ENCODE results near the gene NNAT.
A peak's percentile ranks its signal among the peaks of the same experiment; 100 is the strongest.
"Not testable (repeated sequence)": the region's sequence is repeated elsewhere in the genome, so short reads cannot be mapped to it uniquely, and the experiment has no call there.

The NNAT gene

DNA sequence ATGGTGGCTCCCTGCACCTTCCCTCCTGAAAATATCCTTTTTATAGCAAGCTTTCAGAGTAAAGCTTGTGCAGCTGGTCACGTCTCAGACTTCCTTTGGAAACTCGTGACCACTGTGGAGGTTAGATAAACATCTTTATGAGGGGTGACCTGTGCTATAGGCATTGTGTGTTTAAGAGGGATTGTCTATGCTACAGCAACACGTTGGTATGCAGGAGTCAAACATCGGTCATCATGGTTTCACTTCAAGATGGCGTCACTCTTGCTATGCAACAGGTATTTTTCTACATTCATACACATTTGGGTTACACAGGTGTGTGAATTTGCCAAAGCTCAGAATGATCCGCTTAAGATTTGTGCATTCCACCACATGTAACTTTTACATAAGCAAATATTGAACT is 21.2 kb downstream of the NNAT start:
- DNase-seq: no peak

DNA sequence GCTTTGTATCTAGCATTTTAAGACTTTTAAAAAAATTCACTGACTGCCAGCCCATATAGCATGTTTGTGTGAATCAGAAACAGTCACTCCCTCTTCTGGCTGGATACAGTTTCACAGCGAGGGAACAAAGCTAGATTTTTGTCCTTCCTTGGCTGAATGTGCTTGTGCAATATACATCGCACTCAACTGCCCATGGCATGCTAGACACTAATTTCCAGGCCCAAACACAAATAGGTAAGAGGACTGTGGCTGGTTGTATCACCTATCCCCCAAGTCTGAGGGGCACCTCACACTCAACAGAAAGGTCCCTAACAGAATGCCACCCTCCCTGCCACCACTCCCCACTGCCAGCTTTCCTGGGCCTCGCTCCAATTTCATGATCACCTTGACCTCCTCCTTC is 22.8 kb downstream of the NNAT start:
- DNase-seq: peak; percentile 23

DNA sequence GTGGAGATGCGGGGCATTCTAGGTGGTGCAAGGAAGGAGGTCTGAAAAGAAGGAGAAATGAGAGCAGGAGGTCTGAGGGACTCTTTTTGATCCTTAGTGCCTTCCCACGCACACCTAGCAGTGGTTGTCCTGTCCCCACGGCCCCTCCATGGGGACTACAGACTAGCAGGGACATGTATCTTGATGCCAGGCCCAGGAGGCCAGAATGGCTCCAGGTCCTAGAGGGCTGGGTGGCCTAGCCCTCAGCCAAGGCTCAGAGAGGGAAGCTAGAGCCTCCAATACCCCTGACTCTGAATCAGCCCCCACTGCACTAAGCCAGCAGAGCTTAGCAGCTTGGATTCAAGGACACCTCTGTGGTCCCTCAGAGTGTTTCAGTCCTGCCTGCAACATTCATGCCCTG is 23.3 kb downstream of the NNAT start:
- DNase-seq: no peak

DNA sequence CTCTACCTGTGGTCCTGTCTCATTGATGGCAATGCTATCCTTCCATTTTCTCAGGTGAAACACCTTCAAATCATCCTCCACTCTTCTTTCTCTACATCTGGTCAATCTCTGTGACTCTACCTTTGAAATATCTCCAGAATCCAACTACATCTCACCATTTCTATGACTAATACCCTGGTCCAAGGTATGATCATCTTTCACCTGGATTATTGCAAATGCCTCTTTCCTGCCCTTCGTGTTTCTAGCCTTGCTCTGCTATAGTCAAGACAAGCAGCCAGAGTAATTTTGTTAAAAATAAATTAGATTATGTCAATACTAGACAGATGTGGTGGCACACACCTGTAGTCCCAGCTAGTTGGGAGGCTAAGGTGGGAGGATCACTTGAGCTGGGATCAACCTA is 24.5 kb downstream of the NNAT start:
- DNase-seq: no peak

DNA sequence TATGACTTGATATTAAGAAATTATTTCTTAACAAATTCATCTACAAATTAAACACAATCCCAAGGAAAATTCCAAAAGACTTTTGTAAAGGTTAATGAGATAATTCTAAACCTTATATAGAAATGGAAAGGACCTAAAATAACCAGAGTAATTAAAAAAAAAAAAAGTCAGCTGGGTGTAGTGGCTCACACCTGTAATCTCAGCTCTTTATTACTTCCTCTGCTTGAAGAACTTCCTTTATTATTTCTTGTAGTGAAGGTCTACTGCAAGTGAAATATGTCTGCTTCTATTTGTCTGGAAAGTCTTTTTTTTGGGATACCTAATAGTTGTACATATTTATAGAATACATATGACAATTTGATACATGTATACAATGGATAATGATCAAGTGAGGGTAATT is 26.9 kb downstream of the NNAT start:
- no peak for DNase-seq

DNA sequence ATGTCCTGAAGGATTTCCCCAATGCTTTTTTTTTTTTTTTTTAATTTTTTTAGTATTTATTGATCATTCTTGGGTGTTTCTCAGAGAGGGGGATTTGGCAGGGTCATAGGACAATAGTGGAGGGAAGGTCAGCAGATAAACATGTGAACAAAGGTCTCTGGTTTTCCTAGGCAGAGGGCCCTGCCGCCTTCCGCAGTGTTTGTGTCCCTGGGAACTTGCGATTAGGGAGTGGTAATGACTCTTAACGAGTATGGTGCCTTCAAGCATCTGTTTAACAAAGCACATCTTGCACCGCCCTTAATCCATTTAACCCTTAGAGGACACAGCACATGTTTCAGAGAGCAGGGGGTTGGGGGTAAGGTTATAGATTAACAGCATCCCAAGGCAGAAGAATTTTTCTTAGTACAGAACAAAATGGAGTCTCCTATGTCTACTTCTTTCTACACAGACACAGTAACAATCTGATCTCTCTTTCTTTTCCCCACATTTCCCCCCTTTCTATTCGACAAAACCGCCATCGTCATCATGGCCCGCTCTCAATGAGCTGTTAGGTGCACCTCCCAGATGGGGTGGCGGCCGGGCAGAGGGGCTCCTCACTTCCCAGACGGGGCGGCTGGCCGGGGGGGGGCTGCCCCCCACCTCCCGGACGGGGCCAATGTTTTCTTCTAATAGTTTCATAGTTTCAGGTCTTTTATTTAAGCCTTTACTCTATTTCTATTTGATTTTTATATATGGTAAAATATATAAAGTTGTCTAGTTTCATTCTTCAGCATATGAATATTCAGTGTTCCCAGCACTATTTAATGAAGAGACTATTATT is 29.3 kb downstream of the NNAT start:
- not testable (repeated sequence) for DNase-seq

DNA sequence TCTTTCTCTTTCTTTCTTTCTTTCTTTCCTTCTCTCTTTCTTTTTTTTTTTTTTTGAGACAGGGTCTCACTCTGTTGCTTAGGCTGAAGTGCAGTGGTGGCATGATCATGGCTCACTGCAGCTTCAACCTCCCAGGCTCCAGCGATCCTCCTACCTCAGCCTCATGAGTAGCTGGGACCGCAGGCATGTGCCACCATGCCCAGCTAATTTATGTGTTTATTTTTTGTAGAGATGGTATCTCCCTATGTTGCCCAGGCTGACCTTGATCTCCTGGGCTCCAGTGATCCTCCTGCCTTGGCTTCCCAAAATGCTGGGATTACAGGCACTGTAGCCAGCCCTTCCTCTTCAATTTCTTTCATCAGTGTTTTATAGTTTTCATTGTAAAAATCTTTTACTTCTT is 30.6 kb downstream of the NNAT start:
- DNase-seq: not testable (repeated sequence)

DNA sequence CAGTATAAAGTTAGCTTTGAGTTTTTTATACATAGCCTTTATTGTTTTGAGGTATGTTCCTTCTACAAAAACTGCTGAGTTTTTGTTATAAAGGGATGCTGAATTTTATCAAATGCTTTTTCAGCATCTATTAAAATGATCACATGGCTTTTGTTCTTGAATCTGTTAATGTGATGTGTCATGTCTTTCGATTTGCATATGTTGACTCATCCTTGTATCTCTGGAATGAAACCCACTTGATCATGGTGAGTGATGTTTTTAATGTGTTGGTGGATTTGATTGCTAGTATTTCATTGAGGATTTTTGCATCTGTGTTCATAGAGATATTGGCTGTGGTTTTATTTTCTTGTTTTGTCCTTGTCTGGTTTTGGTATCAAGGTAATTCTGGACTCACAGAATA is 31.4 kb downstream of the NNAT start:
- DNase-seq: peak; percentile 51

DNA sequence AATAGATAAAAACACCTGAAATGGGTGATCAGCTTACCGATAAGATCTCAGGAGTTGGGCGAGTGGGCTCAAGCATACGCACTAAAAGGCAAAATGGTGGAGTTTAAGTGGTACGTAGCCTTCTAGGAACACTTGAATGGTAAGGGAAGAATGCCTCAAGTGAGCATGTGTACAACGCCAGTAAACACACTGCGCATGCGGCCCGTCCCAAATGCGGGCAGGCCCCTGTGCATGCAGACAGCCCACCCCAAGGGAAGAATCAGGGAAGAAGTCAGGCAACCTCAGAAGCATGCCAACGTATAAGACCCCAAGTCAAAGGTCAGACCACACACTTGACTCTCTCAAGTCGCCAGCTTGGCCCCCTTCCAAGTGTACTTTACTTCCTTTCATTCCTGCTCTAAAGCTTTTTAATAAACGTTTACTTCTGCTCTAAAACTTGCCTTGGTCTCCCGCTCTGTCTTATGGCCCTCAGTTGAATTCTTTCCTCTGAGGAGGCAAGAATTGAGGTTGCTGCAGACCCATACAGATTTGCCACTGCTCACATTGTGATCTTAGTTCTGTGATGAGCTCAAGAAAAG is 33.8 kb downstream of the NNAT start:
- not testable (repeated sequence) for DNase-seq

DNA sequence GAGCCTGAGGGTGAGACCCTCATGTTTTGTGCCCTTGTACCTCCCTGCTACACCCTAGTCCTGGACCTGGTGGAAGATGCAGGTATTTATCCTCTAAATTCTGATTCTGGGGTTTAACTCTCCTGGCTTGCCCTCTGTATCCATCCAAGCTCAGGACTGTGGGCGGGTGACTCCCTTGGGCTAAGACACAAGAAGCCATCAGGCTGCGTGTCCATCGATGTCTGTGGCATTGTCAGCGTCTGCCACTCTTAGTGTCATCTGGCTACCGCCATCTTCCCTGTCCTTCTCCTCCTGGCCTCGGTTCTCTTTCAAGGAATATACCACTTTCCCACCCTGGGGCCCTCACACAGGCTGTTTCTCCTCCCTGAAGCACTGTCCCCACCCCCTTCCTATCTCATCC is 35.5 kb downstream of the NNAT start:
- no peak for DNase-seq

DNA sequence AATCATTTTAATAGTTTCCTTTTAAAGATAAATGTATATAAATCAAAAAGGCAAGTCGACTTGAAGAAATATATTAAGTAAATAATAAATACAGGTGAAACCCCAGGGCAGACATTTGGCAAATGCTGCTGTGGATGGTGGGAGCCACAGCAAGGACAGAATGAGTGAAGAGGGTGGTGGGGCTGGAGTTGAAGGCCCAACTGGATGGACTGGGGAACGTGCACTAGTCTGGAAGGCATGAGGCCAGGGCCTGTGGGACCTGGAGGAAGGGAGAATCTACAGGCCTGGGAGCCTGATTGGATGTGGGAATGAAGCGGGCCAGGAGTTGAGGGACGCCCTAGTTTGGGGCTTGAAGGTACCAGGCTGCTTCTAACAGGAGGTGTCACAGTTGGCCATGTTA is 37.3 kb downstream of the NNAT start:
- DNase-seq: no peak

DNA sequence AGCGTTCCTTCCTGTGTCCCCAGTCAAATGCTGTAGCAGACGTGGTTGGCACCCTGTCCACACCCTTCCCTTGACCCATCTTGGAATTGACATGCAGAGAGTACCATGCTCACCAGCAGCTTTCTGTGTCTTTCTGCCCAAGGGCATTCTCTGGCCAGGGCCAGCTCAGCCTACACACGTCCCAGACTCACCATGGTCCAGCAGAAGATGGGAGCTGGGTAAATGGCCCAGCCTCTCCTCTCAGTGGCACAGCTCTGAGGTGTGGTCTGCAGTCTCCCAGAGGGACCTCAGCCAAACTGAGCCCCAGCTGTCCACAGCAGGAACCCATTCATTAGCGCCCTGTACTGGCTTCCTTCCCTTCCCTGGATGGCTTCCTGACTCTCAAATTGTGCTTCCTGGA is 37.7 kb downstream of the NNAT start:
- DNase-seq: no peak

DNA sequence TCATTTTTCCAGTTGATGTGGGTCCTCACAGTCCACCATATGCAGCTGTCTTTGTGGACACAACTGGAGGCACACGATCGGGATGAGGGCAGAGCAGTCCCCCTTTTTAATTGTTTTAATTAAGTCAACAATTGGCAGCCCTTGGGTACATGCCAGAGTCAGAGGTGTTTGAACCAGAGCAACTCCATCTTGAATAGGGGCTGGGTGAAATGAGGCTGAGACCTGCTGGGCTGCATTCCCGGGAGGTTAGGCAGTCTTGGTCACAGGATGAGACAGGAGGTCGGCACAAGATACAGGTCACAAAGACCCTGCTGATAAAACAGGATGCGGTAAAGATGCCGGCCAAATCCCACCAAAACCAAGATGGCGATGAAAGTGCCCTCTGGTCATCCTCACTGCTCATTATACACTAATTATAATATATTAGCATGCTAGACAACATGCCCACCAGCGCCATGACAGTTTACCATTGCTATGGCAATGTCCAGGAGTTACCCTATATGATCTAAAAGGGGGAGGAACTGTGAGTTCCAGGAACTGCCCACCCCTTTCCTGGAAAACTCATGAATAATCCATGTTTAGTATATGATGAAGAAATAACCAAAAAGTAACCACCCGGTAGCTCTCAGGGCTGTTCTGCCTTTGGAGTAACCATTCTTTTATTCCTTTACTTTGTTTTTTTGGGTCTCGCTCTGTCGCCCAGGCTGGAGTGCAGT is 38.4 kb downstream of the NNAT start:
- DNase-seq: no peak

DNA sequence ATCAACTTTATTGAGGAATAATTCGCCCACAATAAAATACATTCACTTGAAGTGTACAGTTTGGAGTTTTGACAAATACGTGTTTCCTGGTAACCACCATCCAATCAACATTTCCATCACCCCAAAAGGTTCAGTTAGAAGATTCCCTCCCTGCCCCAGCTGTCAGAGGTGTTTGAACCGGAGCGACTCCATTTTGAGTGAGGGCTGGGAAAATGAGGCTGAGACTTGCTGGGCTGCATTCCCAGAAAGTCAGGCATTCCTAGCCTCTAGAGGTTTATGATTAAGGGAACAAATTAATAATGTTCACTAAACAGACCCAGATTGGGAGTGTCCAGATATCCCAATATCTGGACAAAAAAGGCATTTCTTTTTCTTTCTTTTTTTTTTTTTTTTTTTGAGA is 39.6 kb downstream of the NNAT start:
- DNase-seq: no peak

DNA sequence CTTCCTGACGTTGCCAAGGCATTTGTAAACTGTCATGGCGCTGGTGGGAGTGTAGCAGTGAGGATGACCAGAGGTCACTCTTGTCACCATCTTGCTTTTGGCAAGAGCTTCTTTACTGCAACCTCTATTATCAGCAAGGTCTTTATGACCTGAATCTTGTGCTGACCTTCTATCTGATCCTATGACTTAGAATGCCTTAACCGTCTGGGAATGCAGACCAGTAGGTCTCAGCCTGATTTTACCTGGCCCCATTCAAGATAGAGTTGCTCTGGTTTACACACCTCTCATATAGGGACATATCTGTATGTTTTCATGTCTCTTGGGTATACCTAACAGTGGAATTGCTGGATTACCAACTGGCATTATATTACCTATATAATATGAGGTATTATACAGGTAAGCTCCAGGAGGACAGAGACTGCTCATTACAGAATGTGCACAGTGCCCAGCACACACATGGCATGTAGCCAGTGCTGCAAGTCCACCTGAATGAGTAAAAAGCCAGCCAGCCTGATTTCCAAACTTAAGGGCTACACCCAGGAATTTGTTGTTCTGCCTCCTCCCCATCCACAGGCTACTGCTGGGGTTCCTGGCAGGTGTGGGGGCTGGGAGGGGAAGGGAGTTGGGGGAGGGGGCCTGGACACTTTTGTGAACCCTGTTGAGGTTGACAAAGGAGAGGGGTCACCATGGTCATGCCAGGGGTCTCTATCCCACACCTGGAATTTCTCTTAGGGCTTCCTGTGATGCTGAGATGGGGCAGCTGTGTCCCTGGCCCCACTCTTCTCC is 41.8 kb downstream of the NNAT start:
- DNase-seq: no peak

DNA sequence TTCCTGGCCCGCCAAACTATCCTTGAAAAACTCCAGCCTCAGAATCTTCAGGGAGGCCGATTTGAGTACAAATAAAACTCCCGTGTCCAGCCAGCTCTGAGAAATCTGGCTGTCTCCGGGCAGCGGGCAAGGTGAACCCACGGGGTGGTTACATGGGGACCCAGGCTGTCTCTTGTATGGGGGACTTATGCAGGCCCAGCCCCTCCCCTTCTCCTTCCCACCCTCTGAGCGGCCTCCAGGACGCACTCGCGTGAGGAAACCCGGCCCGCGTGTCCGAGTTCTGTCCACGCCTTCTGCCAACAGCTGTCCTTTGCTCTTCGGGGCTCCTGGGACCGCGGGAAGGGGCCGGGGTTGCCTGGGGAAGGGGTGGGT is 43.0 kb downstream of the NNAT start:
- DNase-seq: no peak

DNA sequence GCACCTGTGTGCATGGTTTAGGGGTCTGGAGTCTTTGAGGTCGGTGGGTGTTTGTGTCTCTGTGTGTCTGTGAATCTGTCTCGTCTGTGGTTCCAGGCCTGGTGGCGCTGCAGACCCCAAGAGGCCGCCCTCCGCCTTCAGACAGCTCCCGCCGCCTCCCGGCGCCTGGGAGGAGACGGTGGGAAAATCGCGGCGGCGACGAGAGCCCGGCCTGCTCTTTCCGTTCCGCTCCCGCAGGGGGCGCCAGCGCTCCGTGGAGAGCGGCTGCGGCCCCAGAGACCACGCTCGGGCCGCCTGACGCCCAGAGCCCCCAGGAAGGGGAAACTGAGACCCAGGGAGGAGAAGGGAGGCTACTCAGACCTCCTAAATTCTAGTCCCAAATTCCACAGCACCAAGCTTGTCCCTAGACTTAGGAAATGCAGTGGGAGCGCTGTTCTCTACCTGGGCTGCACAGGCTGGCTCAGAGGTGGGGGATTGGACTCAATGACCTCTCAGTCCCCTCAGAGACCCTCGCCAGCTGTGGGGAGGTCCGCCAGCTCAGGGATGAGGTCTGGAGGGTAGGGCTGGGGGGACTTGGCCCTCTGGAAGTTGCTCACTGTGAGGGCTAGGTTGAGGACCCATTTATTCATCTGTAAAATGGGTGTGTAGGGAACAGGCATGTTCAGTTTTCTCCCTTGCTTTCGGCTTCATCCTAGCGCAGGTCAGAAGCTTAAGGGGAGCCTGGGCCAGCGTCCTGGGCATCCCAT is 43.5 kb downstream of the NNAT start:
- DNase-seq: peak; percentile 19

DNA sequence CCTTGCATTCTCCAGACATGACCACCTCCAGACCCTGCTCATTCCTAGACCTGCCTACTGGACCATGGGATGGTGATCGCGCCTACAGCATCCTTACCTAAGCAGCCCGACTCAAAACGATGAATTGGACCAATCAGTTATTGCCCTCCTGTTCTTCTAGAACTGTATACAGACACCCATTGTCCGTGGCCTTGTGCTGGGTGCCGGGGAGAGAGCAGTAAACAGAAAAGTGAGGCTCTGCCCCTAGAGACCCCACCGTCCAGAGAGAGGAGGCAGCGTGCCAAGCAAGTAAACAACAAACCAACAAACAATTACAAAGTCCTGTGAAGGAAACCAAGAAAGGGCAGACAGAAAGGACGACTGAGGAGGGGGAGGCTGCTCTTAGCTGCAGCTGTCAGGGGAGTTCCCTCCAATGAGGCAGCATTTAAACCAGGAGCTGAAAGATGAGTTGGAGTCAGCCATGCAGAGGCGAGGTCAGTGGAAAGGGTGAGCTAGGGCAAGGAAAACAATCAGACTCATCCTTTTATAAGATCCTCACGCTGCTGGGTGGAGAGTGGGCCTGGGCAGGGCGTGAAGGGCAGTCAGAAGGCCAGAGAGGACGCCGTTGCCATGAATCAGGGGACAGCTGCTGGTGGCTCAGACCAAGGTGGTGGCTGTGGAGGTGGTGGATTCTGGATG is 44.2 kb downstream of the NNAT start:
- DNase-seq: no peak

DNA sequence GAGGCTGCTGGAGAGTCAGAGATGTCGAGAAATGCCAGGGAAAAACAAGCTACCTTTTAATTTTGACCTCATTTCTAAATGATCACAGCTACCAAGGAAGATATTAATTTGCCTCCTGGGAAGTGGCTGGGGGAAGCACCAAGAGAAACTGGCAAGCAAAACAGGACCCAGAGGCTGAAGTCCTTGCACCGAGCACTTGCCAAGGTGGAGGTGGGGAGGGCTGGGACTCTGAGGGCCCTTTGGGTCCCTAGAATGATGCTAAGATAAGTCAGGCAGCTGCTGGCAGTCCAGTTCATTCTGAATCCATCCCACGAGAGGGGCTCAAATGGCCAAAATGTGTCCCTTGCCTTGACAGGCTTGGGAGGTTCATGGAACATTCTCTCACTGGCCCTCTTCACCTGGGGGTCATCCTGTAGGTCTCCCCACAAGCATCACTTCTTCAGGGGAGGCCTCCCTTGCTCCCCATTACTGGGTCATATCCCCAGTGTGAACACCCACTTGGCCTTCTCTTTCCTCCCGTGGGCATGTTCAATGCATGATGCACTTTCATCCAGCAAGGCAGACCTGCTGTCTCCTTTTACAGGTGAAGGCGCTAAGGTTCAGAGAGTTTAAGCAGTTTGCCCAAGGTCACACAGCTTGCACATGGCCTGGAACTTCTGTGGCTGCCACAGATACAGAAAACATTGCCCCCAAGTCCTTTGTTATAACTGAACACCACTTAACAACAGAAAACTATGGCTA is 45.7 kb downstream of the NNAT start:
- no peak for DNase-seq

DNA sequence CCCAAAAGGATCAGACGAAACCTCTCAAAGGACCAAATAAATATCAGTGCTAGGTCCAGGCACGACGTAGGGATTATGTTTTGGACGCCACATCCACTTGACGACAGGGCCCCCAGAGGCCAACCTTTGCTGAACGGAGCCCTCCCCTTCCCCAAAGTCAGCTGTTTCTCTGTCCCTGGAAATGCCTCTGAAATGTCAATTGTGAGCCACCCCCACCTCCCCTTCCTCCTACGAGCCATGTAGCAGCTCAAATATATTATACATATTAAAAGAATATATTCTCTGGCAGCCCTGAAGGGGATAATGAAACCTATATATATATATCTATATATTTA is 46.2 kb downstream of the NNAT start:
- no peak for DNase-seq
